HuH-7 (cell line): ENCODE results near the gene DNAI7.
A peak's percentile ranks its signal among the peaks of the same experiment; 100 is the strongest.

Experiments
- DNase-seq: peaks from one replicate; pipeline ENCODE4 v3.0.0; 2011; ENCODE audit warnings: low spot score

DNAI7 gene, protein sequence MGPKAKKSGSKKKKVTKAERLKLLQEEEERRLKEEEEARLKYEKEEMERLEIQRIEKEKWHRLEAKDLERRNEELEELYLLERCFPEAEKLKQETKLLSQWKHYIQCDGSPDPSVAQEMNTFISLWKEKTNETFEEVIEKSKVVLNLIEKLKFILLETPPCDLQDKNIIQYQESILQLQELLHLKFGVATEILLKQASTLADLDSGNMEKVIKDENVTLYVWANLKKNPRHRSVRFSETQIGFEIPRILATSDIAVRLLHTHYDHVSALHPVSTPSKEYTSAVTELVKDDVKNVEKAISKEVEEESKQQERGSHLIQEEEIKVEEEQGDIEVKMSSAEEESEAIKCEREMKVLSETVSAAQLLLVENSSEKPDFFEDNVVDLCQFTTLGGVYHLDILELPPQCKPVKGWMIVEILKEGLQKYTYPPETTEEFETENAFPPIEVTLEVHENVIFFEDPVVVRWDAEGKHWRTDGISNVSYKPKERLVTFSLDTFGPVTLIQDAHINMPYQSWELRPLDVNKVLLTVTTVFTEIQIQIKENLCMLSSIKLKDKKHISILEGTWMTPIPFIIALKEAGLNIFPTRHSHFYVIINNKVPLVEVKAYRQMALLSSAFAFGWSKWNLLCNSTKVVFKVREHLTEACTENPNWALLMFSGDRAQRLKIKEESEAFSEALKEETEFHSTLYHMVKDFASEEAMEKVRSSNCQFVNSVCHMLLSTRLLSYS

DNA sequence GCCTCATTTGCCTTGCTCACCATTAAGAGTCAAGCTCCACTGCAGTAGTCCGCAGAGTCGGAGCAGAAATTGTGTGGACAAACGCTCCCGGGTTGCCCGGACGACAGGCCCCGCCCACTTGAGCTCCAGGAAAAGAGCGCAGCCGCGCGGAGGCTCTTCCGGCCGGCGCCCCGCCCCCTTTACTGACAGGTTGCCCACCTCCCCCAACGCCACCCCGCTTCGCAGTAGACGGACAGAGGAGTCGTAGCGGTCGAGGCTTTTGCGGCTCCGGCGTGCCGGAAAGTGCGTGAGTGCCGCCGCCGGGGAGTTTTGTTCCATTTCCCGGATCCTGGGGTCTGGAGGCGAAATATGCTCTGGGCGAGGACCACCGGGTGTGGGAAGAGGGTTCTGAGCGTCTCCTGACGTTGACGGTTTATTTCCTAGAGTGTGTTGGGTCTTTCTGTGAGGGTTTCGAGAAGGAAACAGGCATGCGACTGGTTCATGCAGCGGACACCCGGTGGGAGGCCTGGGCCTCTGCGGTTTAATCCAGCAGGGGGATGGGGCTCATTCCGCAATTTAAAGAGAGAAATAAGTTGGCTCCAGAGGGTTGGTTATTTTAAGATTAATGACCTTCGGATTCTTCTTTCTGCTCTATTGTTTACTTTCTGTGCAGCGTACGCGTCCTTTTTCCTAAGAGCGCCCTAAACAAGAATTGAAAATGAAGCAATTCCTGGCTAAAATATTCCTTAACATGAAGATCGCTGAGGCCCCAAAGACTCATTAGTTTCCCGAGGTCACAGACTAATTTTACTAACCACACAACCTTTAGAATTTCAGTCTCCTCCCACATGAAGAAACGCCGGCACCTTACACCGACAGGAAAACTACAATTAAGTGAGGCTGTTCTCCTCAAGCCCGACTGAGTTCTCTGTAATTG is at the start of gene DNAI7, which contains the start of gene ETFRF1:
Gene DNAI7, minus strand, starts transcription at position 105 of the 916 bp plus-strand sequence. Its CDS starts 82 bp downstream, at position 23.
Gene ETFRF1, plus strand, starts transcription at position 182 of the 916 bp plus-strand sequence. CDS start 8,720 bp downstream, outside the sequence.
- peak; percentile 89 for DNase-seq

DNA sequence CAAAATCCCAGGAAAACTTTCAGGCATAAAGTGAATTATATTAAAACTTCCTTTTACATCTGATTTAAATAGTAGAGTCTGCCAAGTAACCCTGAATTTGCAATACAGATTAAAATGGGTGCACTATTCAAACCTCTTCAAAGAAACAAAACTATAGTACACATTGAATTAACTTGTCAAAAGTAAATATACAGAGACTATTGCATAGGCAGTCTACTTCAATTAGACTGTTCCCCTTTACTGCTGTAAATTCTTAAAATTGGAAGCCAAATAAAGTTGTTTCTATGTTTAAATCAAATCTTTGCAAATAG is 48.7 kb upstream of the DNAI7 start:
- DNase-seq = no peak

DNA sequence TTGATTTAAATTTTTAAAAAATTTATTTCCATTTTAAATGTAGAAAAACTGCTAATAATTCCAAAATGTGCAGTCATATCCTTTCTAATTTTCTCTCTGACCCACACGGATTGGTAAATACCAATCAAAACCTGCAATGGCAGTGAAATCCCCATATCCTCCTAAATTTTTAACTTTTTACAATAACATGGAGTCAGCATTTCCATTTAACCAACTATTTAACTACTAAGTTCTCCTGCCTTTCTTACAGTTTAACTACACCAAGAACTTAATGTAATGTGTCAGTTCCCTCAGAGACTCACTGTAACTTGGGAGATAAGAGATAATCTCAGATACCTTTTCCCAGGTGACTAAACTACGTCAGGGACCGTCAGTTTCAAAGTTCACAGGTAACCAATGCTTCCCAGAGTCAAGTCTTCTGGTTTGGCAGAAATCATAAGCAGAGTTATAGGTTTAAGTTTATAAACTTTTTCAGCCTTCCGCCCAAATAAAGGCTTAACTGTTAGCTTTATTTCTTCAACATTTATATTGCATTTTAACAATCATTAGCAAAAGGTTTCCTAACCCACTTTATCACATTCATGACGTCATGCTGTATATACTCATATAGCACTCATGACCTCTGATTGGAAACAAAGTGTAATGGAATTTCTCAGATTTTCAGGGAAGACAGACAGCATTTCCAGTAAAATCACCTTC is 48.2 kb upstream of the DNAI7 start:
- DNase-seq = no peak

DNA sequence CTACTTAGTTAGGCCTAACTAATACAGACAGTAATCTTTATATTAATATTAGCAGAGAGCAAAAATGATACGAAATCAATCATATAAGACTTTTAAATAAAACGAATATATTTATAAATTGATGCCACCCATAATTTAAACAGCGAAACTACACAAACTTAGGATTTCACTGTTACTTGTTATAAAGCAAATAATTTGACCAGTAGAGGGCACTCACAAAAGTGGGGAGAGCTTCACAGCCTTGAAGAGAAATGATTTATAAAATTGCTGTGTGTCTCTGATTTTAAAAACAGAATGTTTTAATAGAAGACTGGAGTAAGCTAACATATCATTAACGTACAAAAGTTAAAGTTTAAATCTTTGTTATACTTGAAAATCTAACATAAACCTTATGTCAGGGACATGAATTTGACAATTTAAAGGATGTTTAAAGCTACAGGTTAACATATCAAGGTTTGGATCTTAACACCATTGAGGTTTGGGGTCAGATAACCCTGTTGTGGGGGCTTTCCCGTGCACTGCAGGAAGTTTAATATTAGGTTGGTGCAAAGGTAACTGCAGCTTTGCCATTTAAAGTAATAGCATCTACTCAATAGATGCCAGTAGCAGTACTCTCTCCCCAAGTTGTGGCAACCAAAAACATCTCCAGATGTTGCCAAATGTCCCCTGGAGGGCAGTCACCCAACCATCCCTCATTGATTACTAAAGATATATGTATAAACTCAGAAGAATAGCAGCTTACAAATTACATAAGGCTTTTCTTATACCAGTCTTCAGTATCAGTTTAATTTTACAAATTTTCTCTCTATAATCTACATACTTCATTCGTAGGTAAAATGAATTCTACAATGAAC is 46.4 kb upstream of the DNAI7 start:
- no peak for DNase-seq

DNA sequence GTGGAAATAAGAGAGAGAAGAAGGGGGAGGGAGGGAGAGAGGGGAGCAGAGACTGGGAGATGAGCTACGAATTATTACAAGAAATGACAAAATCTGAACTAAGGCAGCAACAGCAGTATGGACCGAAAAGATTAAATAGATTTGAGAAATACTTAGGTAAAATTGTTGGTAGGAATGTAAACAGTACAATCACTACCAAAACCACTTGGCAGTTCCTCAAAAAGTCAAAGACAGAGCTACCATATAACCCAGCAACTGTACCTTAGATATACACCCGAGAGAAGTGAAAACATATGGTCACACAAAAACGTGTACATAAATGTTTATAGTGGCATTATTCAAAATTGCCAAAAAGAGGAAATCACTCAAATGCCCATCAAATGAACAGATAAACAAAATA is 41.7 kb upstream of the DNAI7 start:
- no peak for DNase-seq

DNA sequence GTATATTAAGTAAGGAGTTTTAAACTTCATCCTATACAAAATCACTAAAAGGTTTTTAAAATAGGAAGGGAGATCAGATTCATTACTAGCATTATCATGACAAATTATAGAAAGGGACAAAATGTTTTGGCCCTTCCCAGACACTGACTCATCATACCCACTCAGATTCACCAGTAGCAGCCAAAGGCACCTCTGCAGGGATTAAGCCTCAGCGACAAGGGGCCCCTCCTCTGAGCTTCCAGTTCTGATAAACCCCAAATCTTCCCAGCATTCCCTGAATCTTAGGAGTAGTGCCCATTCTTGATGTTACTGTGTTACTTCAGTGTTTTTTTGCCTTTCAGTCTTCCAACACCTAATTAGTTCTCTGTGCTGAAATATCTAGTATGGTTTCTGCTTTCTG is 41.2 kb upstream of the DNAI7 start:
- DNase-seq = no peak

DNA sequence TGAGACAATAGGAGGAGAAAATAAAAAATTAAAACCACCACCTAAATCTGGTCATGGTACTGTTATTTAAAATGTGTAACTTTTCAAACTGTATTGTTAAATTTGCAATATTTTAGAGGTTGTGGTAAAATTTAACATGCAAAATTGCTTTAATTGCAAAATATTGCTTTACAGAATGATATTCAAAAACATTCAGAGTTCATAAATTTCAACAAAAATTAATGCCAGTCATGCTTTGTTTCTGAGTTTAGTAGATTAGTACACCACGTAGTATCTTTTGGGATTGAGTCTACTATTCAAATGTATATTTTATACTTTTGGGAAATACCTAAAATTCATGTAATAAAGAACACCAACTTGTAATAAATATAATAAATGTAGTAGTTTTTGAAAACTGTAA is 18.4 kb upstream of the DNAI7 start:
- no peak for DNase-seq

DNA sequence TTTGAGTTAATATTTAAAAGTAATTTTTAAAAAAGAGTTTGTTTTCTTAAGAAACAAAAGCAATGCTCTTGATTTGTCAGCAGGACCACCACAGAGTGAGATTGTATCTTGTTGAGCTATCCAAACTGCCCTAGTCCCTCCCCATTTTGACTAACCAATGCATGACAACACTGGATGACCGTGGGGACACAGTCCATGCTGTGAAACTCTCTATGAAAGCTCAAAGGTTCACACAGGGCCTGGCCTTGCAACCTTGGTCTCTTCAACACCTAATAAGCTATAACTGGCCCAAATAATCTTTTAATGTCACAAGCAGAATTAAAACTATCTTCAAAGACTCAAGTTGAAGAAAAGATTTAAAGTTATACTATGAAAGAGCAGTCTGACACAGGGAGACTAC is 13.6 kb upstream of the DNAI7 start:
- DNase-seq = peak; percentile 21

DNA sequence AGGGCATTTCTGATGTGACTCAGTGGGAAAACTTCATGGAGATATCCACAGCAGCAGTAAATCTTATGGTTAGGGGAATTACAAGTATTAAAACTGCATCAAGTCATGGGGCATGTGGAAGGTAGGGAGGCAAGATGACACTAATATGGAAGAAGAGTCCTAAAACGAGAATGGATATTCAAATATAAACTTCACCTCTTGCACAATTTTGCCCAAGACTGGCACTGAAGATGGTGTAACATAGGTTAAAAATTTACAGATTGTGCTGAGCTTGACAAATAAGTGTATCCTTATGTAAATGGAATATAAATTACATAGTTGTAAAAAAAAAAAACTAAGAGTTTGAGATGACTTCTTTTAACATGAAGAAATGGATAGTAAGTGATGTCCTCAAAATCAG is 12.9 kb upstream of the DNAI7 start:
- no peak for DNase-seq

DNA sequence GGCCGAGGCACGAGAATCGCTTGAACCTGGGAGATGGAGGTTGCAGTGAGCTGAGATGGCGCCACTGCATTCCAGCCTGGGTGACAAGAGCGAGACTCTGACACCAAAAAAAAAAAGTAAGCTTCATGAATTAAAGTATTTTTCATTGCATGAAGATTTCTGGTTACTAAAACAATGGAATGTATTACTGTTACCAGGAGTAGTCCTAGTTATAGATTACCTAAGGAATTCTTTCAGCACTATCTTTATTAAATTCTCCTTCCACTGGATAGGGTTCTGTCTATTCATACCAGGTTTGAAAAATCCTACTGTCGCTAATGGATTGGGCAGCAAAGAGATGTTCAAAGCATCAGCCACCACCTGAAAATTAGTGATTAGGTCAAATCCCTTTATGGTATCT is 12.5 kb upstream of the DNAI7 start:
- DNase-seq = no peak

DNA sequence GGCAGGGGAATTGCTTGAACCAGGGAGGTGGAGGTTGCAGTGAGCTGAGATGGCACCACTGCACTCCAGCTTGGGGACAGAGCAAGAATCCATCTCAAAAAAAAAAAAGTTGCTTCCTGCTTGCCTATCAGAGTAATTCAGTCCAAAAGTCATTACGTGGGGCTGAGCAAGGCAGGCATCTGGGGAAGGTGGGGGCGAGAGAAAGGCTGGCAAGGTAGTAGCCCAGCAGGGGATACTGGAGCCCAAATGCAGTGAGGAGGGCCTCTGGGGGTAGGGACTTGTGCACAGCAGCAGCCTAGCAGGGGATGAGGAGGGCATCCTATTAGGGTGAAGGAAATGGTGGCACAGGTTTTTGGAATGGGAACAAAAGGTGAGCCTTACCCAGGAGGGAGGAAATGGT is 7.2 kb upstream of the DNAI7 start:
- no peak for DNase-seq

DNA sequence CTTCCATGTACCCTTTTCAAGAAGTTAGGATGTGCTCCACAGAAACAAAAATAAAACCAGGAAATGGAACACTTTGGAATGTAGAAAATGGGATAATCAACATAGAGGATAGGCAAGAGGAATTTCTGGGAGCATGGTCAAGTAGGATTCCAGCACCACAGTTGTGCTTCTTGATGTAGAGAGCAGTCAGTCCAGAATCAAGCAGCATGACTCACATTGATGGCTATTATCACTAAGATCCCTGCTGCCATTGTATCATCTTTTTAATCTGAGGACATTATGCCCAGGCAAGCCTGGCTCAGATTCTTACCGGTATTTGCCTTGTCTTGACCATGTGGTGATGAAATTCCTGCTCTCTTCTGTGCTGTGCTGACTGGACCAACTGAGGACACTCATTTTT is 5.7 kb upstream of the DNAI7 start:
- no peak for DNase-seq

DNA sequence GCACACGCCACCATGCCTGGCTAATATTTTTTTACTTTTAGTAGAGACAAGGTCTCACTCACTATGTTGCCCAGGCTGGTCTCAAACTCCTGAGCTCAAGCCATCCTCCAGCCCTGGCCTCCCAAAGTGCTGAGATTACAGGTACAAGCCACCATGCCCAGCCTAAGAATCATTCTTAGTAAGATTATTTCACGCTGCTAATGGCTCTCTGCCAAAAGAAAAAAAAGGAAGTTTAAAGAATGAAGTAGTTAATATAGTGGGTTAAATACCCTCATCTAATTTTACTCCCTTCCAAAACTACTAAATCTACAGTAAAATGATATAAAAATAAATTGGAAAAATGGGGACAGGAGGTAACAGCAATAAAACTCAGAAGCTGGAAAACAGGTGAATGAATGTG is 2.6 kb upstream of the DNAI7 start:
- DNase-seq = no peak

DNA sequence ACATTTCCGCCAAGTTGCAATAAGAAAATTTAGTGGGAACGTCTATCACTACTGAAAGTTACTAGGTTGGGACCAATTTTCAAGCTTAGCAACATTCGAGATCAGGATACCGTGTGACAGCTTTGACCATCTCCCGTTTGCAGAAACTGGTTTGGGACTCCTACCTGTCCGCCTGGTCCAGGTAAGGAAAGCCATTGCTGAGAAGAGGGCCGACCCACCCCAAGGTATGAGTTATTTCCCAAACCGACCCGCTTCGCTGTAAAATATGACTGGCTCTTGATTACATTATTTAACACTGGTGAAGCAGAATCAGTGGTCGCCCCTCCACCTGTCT is 271 bp downstream of the DNAI7 start:
- no peak for DNase-seq

DNA sequence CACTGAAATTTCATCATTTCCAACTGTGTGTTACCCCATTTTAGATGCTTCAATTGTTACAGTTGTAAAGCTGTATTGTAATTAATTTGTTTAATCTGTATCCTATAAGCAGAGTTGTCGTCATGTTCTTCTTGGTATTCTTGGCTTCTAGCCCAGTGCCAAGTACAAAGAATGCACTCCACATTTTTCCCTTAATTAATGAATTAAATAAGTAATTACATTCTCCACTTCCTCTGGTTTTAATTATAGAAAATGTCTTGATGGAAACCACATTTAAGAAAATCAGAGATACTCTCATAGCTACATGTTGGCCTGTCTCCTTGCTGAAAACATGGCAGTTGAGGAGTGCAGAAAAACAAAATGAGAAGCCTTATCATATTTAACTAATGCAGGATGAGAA is 746 bp downstream of the DNAI7 start:
- DNase-seq = no peak

DNA sequence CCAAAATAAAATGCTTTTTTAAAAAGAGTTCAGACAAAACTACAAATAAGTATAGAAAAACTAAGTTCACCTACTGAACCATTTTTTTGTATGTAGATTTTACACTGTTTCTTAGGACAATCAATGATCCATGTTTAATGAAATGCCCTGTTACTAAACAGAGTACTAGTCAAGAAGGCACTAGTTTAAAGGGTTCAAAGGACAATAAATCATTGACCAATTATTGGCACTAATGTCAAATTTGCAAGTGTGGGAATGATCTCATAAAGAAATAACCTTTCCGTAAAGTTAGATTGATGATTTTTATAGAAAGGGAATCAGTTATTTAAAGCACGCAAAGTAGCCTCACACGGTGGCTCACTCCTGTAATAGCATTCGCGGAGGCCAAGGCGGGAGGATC is 4.2 kb downstream of the DNAI7 start:
- no peak for DNase-seq

DNA sequence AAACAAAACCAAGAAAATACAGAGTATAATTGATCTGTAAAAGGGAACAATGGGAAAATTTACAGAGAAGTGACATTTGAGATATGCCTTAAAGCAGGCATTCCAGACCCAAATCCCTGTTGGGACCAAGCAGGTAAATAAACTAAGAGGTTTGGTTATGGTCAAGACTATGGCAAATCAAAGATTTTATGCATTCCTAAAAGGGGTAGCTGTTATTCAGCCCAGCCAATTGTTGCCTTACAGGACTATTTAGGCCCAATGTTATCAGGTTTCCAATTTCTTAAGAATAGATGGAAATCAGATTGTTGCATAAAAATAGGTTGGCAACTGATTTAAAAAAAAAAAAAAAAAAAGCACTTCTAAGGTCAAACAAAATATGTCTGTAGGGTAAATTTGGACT is 5.3 kb downstream of the DNAI7 start:
- no peak for DNase-seq

DNA sequence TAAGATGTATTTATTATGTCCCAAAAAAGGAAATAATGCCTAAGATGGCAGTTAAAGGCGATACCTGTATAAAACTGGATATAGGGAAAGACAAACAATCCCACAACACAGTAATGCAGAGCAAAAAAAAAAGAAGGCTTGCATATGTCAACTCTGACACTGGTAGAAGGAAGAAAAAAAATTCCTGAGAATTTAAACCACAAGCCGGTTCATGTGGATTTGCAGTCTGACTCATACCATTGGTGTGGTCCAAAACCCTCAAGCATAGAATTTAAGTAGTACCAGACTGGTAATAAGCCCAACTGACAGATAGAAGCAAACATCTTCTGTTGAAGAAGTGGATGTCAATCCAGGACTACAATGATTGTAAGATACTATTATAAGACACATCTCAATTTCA is 7.2 kb downstream of the DNAI7 start:
- DNase-seq = no peak

DNA sequence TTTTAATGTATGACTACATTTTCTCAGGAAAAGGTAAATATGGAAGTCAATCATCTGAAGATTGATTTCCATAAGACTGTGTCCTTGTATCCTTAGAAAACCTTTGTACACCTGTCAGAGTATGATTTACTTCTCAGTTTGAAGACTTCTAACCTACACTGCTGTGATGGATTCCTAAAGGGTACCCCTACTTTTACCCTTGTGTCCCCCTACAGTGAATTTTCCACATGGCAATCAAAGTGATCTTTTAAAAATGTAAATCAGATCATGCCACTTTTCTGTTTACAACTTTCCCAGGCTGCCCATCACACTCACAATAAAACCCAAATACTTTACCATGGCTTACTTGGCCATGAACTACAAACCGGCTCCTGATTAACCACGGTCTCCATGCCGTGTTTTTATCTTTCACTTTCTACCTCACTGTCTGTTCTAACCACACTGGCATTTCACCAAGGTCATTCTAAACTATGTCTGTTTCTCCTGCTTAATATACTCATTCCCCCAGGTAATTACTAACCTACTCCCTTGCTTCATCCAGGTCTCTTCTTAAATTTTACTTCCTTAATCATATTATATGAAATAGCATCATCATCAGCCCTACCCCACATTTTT is 8.1 kb downstream of the DNAI7 start:
- no peak for DNase-seq

DNA sequence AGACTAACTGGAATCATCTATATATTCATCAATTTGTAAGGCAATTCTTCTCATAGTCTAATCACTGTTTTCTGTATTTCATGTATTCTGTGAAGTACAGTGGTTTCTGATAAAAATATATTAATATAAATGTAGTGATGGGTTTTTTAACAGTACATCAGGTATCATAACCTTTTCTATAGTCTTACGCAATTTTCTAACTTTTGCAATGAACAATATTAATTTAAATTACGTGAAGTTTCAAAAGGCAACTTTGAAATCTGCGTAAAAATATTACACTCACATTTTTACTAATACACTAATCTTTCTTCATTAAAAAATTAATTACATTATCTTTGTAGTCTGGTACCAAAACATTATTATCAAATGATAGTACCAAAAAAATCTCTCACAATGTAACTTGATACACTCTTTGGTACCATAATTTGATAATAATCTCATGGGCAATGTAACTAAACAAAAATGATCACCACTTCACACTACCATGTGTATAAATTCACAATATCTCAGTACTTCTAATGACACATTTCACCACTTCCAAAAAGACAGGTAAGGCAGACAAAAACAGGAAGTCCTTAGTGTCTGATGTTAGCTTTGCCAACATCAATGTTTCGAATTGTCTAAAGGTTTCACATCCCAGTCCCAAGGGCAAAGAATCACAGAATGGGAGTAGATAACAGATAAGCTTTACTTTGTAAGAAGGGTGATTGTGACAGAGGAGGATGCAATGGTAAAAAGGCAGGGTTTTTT is 8.7 kb downstream of the DNAI7 start:
- DNase-seq = no peak
